Measurements from ENCODE around the gene NUP188.
A peak's percentile ranks its signal among the peaks of the same experiment; 100 is the strongest.
"Not testable (repeated sequence)": the region's sequence is repeated elsewhere in the genome, so short reads cannot be mapped to it uniquely, and the experiment has no call there.

The NUP188 gene

GRCh38 chr9:129023036-129023907 lies 75.8 kb downstream of the NUP188 start:
- peak in 21 of 56 donors; percentile 14 to 63 (median 30) for DNase-seq

GRCh38 chr9:129023908-129024233 lies 76.4 kb downstream of the NUP188 start:
- DNase-seq: no peak

- peak in 32 of 56 donors; percentile 9 to 69 (median 47) for DNase-seq
These were observed 79.1 kb downstream of the NUP188 start for GRCh38 chr9:129026442-129027223.

GRCh38 chr9:129027224-129027684 lies 79.8 kb downstream of the NUP188 start:
- DNase-seq: no peak

- DNase-seq: peak in 15 of 56 donors; percentile 48 to 83 (median 68)
These were observed 80.2 kb downstream of the NUP188 start for GRCh38 chr9:129027685-129028191.

GRCh38 chr9:129028192-129028966 lies 80.9 kb downstream of the NUP188 start, which contains the start of gene SH3GLB2:
SH3GLB2 (minus strand) TSS chr9:129028331; CDS start chr9:129028154, 177 bp downstream.
- peak; percentile 53 to 100 (median 97) for DNase-seq

- DNase-seq: no peak
These were observed 82.7 kb downstream of the NUP188 start for GRCh38 chr9:129030191-129030590.

GRCh38 chr9:129031514-129031913 lies 84.0 kb downstream of the NUP188 start:
- DNase-seq: no peak

GRCh38 chr9:129032541-129033159 lies 85.2 kb downstream of the NUP188 start:
- no peak for DNase-seq

- DNase-seq: no peak
These were observed 85.7 kb downstream of the NUP188 start for GRCh38 chr9:129033216-129033615.

GRCh38 chr9:129035838-129036237 lies 88.3 kb downstream of the NUP188 start:
- DNase-seq: not testable (repeated sequence)

- peak; percentile 70 to 99 (median 97) for DNase-seq
These were observed 88.9 kb downstream of the NUP188 start, which contains the start of gene MIGA2 for GRCh38 chr9:129036241-129036922. MIGA2 (plus strand) TSS chr9:129036626; CDS start chr9:129040595, 3,969 bp downstream.

- no peak for DNase-seq
These were observed 89.6 kb downstream of the NUP188 start for GRCh38 chr9:129036923-129037766.

- no peak for DNase-seq
These were observed 90.2 kb downstream of the NUP188 start for GRCh38 chr9:129037767-129038098.

- peak in 2 of 56 donors; percentile 9 to 17 for DNase-seq
These were observed 90.8 kb downstream of the NUP188 start for GRCh38 chr9:129038109-129038852.

GRCh38 chr9:129040113-129040643 lies 92.7 kb downstream of the NUP188 start:
- no peak for DNase-seq

GRCh38 chr9:129042016-129042415 lies 94.5 kb downstream of the NUP188 start:
- DNase-seq: no peak

GRCh38 chr9:129052592-129052991 lies 105.1 kb downstream of the NUP188 start:
- DNase-seq: no peak

Measured in nucleus accumbens (tissue), 56 donors.